ENCODE data around the gene H1-8. TPM values are rescaled to one million over a fixed set of nuclear protein-coding genes. Genes with fewer than 3 reads are reported as not detected.

H1-8 gene
- total and polyA plus RNA-seq, 9 of the 15 experiments (the other 6 are each of a cell fraction or from before 2014, with no cell fraction given) = not detected

- ATAC-seq = no peak; the same call in 2 of the 3 replicates
- Histone ChIP-seq H3K4me1 (replicated peaks in 1 of 2; ENCODE audit: control insufficient read depth in 2 of 2, insufficient read depth in 2 of 2, low read length in 2 of 2) (peaks cover 9 to 52% of the 10 kb centered on the region in 2 experiments; a peak in 4 of 5 replicates), H3K9me1 (ENCODE audit: control insufficient read depth, insufficient read depth, low read length) (no peaks in the 10 kb centered on the region), H3K4me3 (no peak overlapping the region), H2AFZ (ENCODE audit: low read depth, low read length) (no peak overlapping the region), H3K79me2 (ENCODE audit: control insufficient read depth, insufficient read depth, low read length) (no peaks in the 10 kb centered on the region; the same call in 1 of the 3 replicates), H3K36me3 (ENCODE audit: control insufficient read depth, insufficient read depth, low read length) (peaks cover 22% of the 10 kb centered on the region; the same call in 2 of the 3 replicates), H3K27ac (ENCODE audit: extremely low read depth, low read depth, low read length) (no peak overlapping the region), H3K9ac (ENCODE audit: insufficient read depth in 1 of 2, low read depth in 2 of 2, low read length in 2 of 2) (peak overlapping the region in 1 of 2 experiments; percentile 64; a peak in 2 of 4 replicates), H3K27me3 (ENCODE audit: control insufficient read depth in 2 of 2, insufficient read depth in 2 of 2, low read length in 2 of 2) (no peaks in the 10 kb centered on the region), H4K20me1 (replicated peaks; ENCODE audit: control insufficient read depth, insufficient read depth, low read length) (no peaks in the 10 kb centered on the region), H3K4me2 (ENCODE audit: insufficient read depth, low read length) (no peak overlapping the region), H3K9me3 (replicated peaks; ENCODE audit: control insufficient read depth, insufficient read depth, low read depth, low read length) (no peaks in the 10 kb centered on the region)
- BruUV-seq (replicated peaks) = no TSS peak
- ChIA-PET CTCF (ENCODE audit: low intra/inter-chr PET ratio) (no interaction called here), POLR2A (interaction anchor here (0.7 kb wide), 2 partner anchors 10 to 29 kb away, joined by 3 to 5 read pairs; no protein-coding TSS in a partner anchor)
- in situ Hi-C loops (cut with MboI) = no loop called here
- WGBS (ENCODE audit: insufficient coverage, low coverage, missing lambda C conversion rate) = 56% methylated on average over 6 of the region's 17 CpGs
- intact Hi-C loops (cut with micrococcal nuclease) = no loop called here
- DNase-seq (ENCODE audit: extremely low read depth in 1 of 4, low spot score in 3 of 4) = no peak
- TF ChIP-seq GATA2 (CRISPR knock-in tag; IDR thresholded peaks at IDR 0.05) (no peak), TAF15 (IDR thresholded peaks at IDR 0.05; ENCODE audit: low read depth, low read length) (no peak), SFPQ (IDR thresholded peaks at IDR 0.05; ENCODE audit: low read depth, low read length) (no peak), ZFX (CRISPR knock-in tag; IDR thresholded peaks at IDR 0.05) (no peak), SRSF3 (IDR thresholded peaks at IDR 0.05; ENCODE audit: insufficient read depth, low read length) (no peak), CHD1 (IDR thresholded peaks at IDR 0.05; ENCODE audit: low read length) (no peak), ELF2 (CRISPR knock-in tag; IDR thresholded peaks at IDR 0.05) (no peak), MAFG (tag; conservative IDR thresholded peaks at IDR 0.05) (no peak), GTF2A2 (tag; IDR thresholded peaks at IDR 0.05) (no peak), STAT6 (CRISPR knock-in tag; IDR thresholded peaks at IDR 0.05) (no peak)
- TF ChIP-seq, protein P1, sequence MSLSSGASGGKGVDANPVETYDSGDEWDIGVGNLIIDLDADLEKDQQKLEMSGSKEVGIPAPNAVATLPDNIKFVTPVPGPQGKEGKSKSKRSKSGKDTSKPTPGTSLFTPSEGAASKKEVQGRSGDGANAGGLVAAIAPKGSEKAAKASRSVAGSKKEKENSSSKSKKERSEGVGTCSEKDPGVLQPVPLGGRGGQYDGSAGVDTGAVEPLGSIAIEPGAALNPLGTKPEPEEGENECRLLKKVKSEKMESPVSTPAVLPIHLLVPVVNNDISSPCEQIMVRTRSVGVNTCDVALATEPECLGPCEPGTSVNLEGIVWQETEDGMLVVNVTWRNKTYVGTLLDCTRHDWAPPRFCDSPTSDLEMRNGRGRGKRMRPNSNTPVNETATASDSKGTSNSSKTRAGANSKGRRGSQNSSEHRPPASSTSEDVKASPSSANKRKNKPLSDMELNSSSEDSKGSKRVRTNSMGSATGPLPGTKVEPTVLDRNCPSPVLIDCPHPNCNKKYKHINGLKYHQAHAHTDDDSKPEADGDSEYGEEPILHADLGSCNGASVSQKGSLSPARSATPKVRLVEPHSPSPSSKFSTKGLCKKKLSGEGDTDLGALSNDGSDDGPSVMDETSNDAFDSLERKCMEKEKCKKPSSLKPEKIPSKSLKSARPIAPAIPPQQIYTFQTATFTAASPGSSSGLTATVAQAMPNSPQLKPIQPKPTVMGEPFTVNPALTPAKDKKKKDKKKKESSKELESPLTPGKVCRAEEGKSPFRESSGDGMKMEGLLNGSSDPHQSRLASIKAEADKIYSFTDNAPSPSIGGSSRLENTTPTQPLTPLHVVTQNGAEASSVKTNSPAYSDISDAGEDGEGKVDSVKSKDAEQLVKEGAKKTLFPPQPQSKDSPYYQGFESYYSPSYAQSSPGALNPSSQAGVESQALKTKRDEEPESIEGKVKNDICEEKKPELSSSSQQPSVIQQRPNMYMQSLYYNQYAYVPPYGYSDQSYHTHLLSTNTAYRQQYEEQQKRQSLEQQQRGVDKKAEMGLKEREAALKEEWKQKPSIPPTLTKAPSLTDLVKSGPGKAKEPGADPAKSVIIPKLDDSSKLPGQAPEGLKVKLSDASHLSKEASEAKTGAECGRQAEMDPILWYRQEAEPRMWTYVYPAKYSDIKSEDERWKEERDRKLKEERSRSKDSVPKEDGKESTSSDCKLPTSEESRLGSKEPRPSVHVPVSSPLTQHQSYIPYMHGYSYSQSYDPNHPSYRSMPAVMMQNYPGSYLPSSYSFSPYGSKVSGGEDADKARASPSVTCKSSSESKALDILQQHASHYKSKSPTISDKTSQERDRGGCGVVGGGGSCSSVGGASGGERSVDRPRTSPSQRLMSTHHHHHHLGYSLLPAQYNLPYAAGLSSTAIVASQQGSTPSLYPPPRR (CRISPR knock-in tag; IDR thresholded peaks at IDR 0.05; ENCODE audit: borderline replicate concordance) = no peak
- FAIRE-seq = no peak
Observed at GRCh38 chr3:129586746-129587430, 43.9 kb downstream of the H1-8 start.
